HG03025 (cell line): Measurements from ENCODE around the gene NPHP4.

Experiments used
- ATAC-seq: cut with Tn5 transposase; IDR thresholded peaks from one replicate; pipeline ENCODE4 v1.9.1; 2021; ENCODE audit warnings: mild to moderate bottlenecking, moderate library complexity; ENCODE audit not compliant: unreplicated experiment, low FRiP score

The NPHP4 gene

GRCh38 chr1:5992026-5992813 lies at the start of gene NPHP4:
Gene NPHP4, minus strand, starts transcription at chr1:5992425. Its CDS starts 6,136 bp downstream, at chr1:5986289.
- peak; percentile 84 for ATAC-seq

DNA sequence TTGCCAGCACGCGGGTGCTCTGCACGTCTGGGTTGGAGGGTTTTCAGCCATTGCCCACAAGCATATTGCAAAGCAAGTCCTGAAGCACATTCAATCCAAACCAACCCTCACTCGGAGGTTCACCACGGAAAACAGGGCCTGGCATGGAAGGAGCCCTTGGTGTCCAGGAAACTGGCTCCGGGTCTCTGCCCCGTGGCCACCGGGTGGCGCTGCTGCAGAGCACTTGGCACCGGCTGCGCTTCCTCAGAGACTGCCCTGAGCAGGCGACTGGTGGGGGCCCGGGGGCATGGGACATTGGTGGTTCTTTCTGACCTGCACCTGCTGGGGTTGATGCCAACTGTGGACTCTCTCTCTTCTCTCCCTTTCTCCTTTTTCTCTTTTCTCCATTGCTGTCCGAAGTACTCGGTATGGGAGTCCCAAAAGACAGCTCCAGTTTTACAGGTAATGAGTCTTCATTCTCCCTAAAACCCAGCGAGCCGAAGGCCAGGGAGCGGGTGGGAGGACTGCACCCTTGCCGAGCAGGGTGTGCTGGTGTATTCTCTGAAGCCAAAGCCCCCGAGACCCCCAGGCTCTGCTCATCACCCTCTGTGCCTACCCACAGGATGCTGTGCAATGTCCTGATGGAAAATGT lies 49.3 kb upstream of the NPHP4 start:
- ATAC-seq, result no peak

DNA sequence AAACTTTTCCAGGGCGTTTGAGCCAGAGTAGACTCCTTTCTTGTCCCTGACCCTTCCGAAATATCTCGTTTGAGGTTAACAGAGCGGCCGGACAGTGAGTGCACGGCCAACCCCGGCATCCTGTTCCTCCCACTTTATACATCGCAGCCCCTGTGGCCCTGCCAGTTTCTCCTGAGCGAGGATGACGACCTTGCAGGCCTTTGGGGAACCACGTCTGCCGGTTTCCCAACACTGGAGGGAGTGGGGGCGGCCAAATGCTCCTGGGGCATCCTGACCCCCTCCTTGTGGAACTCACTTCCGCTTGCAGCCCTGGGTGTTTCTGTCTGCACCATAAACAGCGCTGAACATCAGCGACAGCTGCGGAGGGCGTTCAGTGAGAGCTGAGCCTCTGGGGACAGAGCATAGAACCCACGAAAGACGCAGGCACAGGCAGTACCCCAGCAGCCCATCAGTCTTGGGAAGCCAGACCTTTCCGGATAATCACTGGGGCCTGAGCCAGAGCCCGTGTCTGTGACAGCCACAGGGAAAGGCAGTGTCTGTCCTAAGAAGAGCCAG lies 48.7 kb upstream of the NPHP4 start:
- no peak for ATAC-seq

DNA sequence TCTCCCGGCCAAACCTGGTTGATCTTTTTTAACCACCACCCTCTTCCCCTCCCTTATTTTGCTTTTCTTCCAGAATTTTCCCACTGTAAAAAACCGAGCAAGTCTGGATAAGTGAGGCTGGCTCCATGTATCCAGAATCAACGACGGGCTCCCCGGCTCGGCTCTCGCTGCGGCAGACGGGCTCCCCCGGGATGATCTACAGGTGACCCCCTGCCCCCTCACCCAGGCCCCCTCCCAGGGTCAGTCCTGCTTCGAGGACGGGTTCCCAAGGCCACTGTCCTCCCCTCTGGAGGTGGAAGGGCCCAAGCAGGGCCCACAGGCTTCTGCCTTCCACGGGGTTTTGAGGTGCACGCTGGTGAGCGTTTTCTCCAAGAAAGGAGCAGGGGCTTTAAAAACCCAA lies 48.2 kb upstream of the NPHP4 start:
- ATAC-seq, result no peak

DNA sequence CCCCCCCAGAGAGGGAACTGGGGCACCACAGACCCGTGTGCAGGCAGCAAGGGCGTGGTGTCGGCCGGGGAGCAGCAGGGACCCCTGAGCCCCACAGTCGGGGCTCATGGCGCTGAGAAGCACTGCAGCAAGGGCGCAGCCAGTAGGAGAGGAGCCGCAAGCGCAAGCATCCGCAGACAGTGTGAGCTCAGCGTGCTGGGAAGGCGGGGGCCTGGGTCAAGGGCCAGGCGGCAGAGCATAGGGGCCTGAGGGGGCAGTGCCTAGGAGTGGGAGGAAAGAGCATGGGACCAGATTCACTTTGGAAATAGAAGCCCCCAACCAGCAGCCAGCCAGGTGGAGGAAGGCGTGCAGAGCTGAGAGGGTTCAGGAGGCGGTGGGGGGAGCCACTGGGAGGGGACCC lies 46.8 kb upstream of the NPHP4 start:
- ATAC-seq, result no peak

GRCh38 chr1:6038603-6039002 lies 46.4 kb upstream of the NPHP4 start:
- no peak for ATAC-seq

GRCh38 chr1:6037338-6037762 lies 45.1 kb upstream of the NPHP4 start:
- no peak for ATAC-seq

DNA sequence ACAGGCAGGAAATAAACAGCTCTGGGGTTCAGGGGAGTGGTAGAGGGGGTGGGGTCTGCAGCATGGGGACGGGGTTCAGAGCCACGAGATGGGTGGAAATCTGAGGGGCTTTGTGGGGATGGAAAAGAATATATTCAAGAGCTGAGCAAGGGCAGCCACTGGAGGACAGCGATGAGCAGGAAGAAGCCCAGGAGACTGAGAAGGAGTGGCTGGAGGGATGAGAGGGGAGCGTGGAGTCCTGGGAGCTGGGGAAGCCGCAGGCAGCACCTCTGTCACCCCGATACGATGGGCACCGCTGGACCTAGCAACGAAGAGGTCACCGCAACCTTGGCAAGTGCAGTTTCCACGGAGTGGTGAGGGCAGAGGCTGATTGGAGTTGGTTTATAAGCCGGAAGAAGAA lies 43.5 kb upstream of the NPHP4 start:
- ATAC-seq, result no peak

GRCh38 chr1:6035303-6035702 lies 43.1 kb upstream of the NPHP4 start:
- no peak for ATAC-seq

GRCh38 chr1:6034750-6035096 lies 42.5 kb upstream of the NPHP4 start:
- no peak for ATAC-seq

GRCh38 chr1:6033986-6034749 lies 41.9 kb upstream of the NPHP4 start:
- ATAC-seq, result no peak

DNA sequence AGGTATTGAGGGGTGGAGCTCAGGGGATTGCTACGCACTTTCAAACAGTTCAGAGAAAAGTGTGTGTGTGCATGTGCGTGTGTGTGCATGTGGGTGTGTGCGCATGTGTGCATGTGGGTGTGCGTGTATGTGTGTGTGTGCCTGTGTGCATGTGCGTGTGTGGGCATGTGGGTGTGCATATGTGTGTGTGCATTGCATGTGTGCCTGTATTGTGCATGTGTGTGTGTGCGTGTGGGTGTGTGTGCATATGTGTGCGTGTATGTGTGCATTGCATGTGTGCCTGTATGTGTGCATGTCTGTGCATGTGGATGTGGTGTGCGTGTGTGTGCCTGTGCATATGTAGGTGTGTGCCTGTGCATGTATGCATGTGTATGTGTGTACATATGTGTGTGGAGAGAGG lies 40.9 kb upstream of the NPHP4 start:
- no peak for ATAC-seq

- no peak for ATAC-seq
Measured at GRCh38 chr1:6030547-6031261, 38.5 kb upstream of the NPHP4 start.

DNA sequence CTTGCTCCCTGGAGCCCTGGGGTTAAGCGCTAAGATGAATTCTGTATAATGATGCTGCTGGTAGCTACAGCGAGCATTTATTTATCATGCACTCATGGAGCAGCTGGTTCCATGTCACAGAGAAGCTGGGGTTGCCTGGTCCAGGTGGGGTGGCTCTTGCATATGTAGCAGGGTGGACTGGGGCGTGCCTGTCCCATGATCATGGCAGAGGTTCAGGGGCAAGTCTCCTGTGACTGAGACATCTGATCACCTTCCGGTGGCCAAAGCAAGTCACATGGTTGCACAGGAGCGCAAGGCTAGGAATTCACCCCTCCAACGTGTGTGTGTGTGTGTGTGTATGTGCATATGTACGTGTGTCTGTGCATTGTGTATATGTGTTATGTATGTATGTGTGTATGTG lies 37.9 kb upstream of the NPHP4 start:
- no peak for ATAC-seq

GRCh38 chr1:6029351-6029750 lies 37.1 kb upstream of the NPHP4 start:
- ATAC-seq, result no peak

- ATAC-seq, result no peak
Measured at GRCh38 chr1:6028042-6028850, 36.0 kb upstream of the NPHP4 start.

DNA sequence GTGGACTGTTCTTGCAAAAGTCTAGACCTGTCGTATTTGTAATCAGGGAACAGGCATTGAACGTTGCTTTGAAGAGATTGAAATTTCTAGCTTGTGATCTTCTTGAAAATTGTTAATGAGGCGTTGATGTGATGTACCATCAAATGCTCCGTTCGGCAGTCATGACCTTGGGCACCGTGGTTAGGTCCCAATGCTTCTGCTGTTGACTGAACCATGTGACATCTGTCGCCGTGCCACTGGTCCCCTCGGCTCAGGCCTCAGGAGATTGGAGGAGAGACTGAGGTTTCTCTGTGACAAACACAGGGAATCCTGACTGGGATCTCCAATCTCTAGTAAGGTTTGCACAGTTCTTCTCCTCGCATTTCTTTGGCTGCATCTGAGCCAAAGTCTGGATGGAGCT lies 35.4 kb upstream of the NPHP4 start:
- no peak for ATAC-seq

GRCh38 chr1:6026095-6026809 lies 34.0 kb upstream of the NPHP4 start:
- peak; percentile 78 for ATAC-seq
